ENCODE results near the gene HS3ST5.

HS3ST5 gene

DNA sequence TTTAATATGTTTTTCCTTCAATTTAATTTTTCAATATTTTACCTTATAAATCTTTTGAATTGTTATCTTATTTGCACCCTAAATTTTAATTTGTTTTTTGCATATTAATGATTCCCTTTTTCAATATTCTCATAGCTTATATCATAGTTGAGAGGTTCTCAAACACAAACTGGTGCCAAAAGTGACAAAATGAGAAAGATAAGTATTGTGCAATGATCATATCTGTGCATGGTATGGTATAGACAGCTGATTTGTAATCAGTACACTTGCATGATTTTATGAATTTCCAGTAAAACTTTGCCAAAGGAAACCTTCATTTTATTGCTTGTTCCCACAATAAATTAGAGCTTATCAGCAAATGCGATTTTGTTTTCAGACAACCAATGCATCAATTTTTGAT lies 210.9 kb downstream of the HS3ST5 start:
- H3K4me3 ChIP-seq (ENCODE audit: low read length), result no peak overlapping the region
- DNase-seq (ENCODE audit: low read depth), result no peak
- TF ChIP-seq, protein P1, sequence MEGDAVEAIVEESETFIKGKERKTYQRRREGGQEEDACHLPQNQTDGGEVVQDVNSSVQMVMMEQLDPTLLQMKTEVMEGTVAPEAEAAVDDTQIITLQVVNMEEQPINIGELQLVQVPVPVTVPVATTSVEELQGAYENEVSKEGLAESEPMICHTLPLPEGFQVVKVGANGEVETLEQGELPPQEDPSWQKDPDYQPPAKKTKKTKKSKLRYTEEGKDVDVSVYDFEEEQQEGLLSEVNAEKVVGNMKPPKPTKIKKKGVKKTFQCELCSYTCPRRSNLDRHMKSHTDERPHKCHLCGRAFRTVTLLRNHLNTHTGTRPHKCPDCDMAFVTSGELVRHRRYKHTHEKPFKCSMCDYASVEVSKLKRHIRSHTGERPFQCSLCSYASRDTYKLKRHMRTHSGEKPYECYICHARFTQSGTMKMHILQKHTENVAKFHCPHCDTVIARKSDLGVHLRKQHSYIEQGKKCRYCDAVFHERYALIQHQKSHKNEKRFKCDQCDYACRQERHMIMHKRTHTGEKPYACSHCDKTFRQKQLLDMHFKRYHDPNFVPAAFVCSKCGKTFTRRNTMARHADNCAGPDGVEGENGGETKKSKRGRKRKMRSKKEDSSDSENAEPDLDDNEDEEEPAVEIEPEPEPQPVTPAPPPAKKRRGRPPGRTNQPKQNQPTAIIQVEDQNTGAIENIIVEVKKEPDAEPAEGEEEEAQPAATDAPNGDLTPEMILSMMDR (conservative IDR thresholded peaks at IDR 0.05; ENCODE audit: low read length), result no peak

DNA sequence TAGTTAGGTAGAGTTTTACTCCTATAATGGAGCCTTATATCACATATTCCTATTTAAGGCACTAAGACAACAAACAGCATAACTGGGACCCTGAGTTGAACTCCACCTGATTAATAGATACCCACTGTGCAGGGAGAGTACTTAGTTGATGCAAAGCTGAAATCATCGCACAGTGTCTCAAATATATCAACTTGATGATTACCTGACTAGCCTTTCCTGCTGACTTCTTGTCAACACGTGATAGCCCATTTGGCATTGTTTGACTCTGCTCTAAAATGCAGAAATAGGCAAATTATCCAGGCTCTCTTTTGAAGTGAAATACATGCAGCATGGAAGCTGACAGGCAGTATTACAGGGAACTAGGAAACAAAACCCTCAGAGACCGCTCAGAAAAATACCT lies 217.2 kb downstream of the HS3ST5 start:
- H3K4me3 ChIP-seq (ENCODE audit: low read length), result no peak overlapping the region
- DNase-seq (ENCODE audit: low read depth), result no peak
- TF ChIP-seq, protein P1 (conservative IDR thresholded peaks at IDR 0.05; ENCODE audit: low read length), result no peak

DNA sequence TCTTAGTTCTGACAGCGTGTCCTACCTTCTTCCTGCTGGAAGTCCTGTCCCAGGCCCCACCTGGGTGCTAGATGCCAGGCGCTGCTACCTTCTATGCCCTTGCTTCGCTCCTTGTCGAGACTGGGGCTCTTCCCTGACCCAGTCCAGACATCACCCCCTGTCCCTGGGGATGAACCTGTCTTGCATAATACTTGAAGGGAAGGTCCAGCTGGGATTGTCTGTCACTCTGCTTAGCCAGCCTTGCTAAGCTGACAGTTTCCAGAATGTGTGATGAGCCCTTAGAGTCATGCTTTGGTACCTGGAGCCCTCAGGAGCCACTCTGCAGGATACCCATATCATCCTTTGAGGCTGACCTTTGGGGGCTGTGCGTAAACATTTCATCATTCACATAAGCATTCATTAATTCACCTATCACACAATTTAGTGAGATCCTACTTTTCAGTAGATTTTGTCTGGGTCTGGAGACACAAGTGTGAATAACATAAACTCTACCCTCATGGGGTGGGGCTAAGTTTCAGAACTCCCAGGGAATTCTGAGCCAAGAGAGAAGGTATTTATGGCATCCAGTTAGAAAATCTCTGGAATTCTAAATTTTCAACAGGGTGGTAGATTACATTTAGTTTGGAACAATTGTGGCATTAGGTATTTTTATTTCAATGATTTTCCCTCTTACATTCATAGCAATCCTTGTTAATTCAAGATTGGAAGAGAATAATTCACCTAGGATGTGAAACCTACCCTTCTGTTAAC lies 220.7 kb downstream of the HS3ST5 start:
- H3K4me3 ChIP-seq (ENCODE audit: low read length), result no peak overlapping the region
- peak; percentile 16 for DNase-seq (ENCODE audit: low read depth)
- TF ChIP-seq, protein P1 (conservative IDR thresholded peaks at IDR 0.05; ENCODE audit: low read length), result no peak

GRCh38 chr6:114119056-114119455 lies 223.8 kb downstream of the HS3ST5 start:
- no peak overlapping the region for H3K4me3 ChIP-seq (ENCODE audit: low read length)
- TF ChIP-seq, protein P1 (conservative IDR thresholded peaks at IDR 0.05; ENCODE audit: low read length), result no peak
- DNase-seq (ENCODE audit: low read depth), result no peak

GRCh38 chr6:114115652-114116051 lies 227.2 kb downstream of the HS3ST5 start:
- TF ChIP-seq, protein P1 (conservative IDR thresholded peaks at IDR 0.05; ENCODE audit: low read length), result no peak
- DNase-seq (ENCODE audit: low read depth), result no peak

GRCh38 chr6:114108119-114109002 lies 234.5 kb downstream of the HS3ST5 start:
- DNase-seq (ENCODE audit: low read depth), result peak; percentile 69
- TF ChIP-seq, protein P1 (conservative IDR thresholded peaks at IDR 0.05; ENCODE audit: low read length), result peak; percentile 91
- H3K4me3 ChIP-seq (ENCODE audit: low read length), result no peak overlapping the region

More at GRCh38 chr6:114115652-114116051, 227.2 kb downstream of the HS3ST5 start:
- no peak overlapping the region for H3K4me3 ChIP-seq (ENCODE audit: low read length)
